ENCODE results near the gene CCDC88B.

Gene CCDC88B

DNA sequence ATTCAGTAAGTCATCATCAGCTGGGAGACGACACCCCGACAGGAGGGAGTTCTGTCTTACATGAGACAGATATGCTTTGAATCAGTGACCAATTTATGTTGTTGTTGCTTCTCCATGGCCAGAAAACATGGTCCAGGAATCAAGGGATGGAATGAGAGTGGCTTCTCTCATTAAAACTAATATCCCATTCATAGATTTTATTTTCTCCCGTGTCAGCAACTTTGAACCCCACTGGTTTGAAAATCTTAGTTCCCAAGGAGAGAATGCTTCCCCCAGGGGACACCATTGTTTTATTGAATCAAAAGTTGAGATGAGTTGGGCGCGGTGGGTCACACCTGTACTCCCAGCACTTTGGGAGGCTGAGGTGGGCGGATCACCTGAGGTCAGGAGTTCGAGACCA lies 61.8 kb downstream of the CCDC88B start:
- TF ChIP-seq, protein P1, sequence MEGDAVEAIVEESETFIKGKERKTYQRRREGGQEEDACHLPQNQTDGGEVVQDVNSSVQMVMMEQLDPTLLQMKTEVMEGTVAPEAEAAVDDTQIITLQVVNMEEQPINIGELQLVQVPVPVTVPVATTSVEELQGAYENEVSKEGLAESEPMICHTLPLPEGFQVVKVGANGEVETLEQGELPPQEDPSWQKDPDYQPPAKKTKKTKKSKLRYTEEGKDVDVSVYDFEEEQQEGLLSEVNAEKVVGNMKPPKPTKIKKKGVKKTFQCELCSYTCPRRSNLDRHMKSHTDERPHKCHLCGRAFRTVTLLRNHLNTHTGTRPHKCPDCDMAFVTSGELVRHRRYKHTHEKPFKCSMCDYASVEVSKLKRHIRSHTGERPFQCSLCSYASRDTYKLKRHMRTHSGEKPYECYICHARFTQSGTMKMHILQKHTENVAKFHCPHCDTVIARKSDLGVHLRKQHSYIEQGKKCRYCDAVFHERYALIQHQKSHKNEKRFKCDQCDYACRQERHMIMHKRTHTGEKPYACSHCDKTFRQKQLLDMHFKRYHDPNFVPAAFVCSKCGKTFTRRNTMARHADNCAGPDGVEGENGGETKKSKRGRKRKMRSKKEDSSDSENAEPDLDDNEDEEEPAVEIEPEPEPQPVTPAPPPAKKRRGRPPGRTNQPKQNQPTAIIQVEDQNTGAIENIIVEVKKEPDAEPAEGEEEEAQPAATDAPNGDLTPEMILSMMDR (IDR thresholded peaks at IDR 0.05): no peak
- Histone ChIP-seq H3K27me3 (no peaks in the 10 kb centered on the region), H3K27ac (no peak overlapping the region), H3K36me3 (no peaks in the 10 kb centered on the region), H3K4me3 (ENCODE audit: low read depth in 1 of 2, low read length in 1 of 2) (no peak overlapping the region), H3K4me1 (ENCODE audit: control insufficient read depth in 1 of 2, insufficient read depth in 1 of 2, low read depth in 1 of 2, low read length in 1 of 2) (peaks cover 6% of the 10 kb centered on the region in 2 experiments), H3K9me3 (no peaks in the 10 kb centered on the region)

DNA sequence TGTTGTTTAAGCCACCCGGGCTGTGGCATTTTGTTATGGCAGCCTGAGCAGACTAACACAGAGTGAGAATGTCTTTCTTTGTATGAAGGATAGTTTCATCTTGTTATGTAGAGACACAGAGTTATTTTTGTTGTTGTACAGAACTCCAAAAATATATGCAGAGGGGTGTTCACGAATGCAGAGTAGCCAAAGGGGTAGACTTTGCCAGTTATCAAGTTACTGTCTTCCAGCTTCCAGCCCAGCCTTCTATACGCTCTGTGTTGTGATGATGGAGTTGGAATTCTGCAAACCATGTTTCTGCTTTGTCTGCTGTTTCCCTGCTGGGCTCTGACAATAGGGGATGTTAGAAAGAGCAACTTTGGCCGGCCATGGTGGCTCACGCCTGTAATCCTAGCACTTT lies 63.1 kb downstream of the CCDC88B start:
- Histone ChIP-seq H3K27ac (no peak overlapping the region), H3K36me3 (no peaks in the 10 kb centered on the region), H3K9me3 (no peaks in the 10 kb centered on the region), H3K4me3 (ENCODE audit: low read depth in 1 of 2, low read length in 1 of 2) (no peak overlapping the region), H3K4me1 (ENCODE audit: control insufficient read depth in 1 of 2, insufficient read depth in 1 of 2, low read depth in 1 of 2, low read length in 1 of 2) (peaks cover 6% of the 10 kb centered on the region in 2 experiments), H3K27me3 (no peaks in the 10 kb centered on the region)
- TF ChIP-seq, protein P1 (IDR thresholded peaks at IDR 0.05): no peak

DNA sequence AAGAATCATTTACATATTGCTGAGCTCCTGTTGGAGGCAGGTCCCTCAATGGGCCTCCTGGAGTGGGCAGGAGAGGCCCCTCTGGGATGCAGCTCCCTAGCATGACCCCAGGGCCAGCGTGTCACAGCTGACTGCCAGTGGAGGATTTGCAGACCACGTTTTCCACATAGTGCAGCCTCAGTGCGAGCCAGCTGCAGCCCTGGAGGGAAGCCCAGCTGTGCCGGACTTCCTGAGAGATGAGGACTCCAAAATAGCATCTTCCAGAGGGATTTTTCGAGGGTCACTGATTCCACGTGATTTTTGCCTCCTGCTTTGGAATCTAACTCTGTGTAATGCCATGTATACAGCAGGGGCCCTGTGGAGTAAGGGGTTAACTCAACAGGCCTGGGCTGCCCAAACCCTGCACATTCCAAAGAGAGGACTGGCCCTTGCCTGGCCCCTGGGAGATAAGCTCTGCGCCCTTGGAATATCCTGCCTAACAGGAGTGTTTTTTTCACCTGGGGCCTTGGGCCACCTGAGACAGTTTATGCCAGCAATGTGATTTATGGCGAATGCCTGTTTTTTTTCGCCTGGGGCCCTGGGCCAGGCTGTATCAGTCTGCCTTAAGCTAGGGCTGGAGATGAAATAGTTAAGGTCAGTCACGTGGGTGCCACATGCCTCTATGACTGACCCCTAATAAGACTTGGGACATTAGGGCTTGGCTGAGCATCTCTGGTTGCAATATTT lies 66.4 kb downstream of the CCDC88B start:
- H3K36me3 ChIP-seq: no peaks in the 10 kb centered on the region
- TF ChIP-seq, protein P1 (IDR thresholded peaks at IDR 0.05): no peak
- peaks cover 0 to 4% of the 10 kb centered on the region in 2 experiments for H3K4me1 ChIP-seq (ENCODE audit: control insufficient read depth in 1 of 2, insufficient read depth in 1 of 2, low read depth in 1 of 2, low read length in 1 of 2)
- no peak overlapping the region for H3K4me3 ChIP-seq (ENCODE audit: low read depth in 1 of 2, low read length in 1 of 2)
- H3K9me3 ChIP-seq: no peaks in the 10 kb centered on the region
- no peak overlapping the region for H3K27ac ChIP-seq
- H3K27me3 ChIP-seq: peaks cover 4% of the 10 kb centered on the region
